NT2/D1 (cell line): ENCODE results near the gene B4GALNT4.
"Not testable (repeated sequence)": the region's sequence is repeated elsewhere in the genome, so short reads cannot be mapped to it uniquely, and the experiment has no call there.

Experiments
- DNase-seq: peaks from one replicate; pipeline ENCODE4 v3.0.0-alpha.2; 2011; ENCODE audit warnings: low read depth, low spot score
- H3K27me3 ChIP-seq: 2 replicates; pipeline ENCODE4 v1.6.0; 2011; ENCODE audit warnings: mild to moderate bottlenecking; ENCODE audit not compliant: insufficient read length, insufficient read depth
- H3K36me3 ChIP-seq: 2 replicates; pipeline ENCODE4 v1.6.1; 2011; ENCODE audit warnings: mild to moderate bottlenecking, low read length, mixed read lengths; ENCODE audit not compliant: insufficient read depth, insufficient read length
- H3K4me1 ChIP-seq: 2 replicates; pipeline ENCODE4 v1.5.1; 2011; ENCODE audit not compliant: insufficient read depth, insufficient read length
- H3K4me3 ChIP-seq: 2 replicates; pipeline ENCODE4 v1.5.1; 2011; ENCODE audit warnings: low read depth; ENCODE audit not compliant: insufficient read length
- H3K9ac ChIP-seq: 2 replicates; pipeline ENCODE4 v1.6.0; 2011; ENCODE audit warnings: low read depth; ENCODE audit not compliant: insufficient read length
- H3K9me3 ChIP-seq: 2 replicates; pipeline ENCODE4 v1.5.1; 2011; ENCODE audit warnings: mild to moderate bottlenecking, low read length; ENCODE audit not compliant: insufficient read depth
- SUZ12 ChIP-seq: IDR thresholded peaks from 2 replicates; pipeline ENCODE4 v1.6.1; 2011; ENCODE audit not compliant: insufficient read length, insufficient read depth; ENCODE audit errors: extremely low read depth
- YY1 ChIP-seq: IDR thresholded peaks from 2 replicates; pipeline ENCODE4 v1.6.1; 2011; ENCODE audit not compliant: insufficient read length, insufficient read depth
- ZNF274 ChIP-seq: IDR thresholded peaks from 2 replicates; pipeline ENCODE4 v1.6.1; 2011; ENCODE audit warnings: mild to moderate bottlenecking, low read depth, low read length

B4GALNT4 gene

GRCh38 chr11:331358-332060 lies 37.8 kb upstream of the B4GALNT4 start:
- no peak overlapping the region for H3K4me3 ChIP-seq

DNA sequence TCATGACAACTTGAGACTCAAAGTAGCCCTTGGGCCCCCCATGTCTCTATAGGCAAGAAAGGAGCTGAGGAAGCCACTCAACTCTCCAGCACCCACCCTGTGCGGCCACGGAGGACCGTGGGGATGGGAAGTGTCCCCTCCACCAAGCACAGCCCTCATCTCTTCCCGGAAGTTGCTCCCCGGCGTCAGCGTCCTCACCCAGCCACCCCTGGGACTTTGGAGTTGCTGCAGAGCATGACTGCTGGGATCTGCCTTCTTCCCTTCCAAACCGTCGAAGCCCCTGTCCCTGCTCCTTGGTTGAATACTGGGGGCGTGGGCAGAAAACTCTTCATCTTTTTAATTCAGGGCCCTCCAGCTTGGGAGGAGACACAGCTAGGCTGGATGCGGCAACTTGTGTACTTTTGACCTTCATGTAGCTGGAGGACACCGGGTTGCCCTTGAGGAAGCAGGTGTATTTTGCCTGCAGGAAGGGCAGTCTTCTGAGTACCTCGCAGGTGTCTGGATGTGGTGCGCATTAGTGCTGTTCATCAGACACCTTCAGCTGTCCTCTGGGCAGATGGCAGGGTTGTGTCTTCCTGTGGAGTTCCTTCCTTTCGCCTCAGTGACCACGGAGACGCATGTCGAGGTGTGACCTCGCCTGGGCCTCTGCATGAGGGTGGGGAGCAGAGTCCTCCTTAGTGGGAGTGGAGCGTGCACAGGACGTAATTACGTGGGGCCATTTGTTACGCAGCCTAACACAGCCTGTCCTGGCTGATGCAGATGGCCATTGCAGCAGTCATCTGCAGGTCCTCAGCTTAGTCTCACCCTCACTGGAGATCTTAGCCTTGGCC lies 36.4 kb upstream of the B4GALNT4 start:
- Histone ChIP-seq H3K9ac (no peak overlapping the region), H3K27me3 (no peaks in the 10 kb centered on the region), H3K9me3 (peaks cover 29% of the 10 kb centered on the region), H3K36me3 (no peaks in the 10 kb centered on the region), H3K4me3 (no peak overlapping the region), H3K4me1 (peaks cover 22% of the 10 kb centered on the region)
- no peak for DNase-seq
- TF ChIP-seq YY1 (no peak), ZNF274 (no peak), SUZ12 (no peak)

More at GRCh38 chr11:331358-332060, 37.8 kb upstream of the B4GALNT4 start:
- no peak for TF ChIP-seq SUZ12
- H3K9ac ChIP-seq: no peak overlapping the region
- H3K36me3 ChIP-seq: no peaks in the 10 kb centered on the region
- no peaks in the 10 kb centered on the region for H3K27me3 ChIP-seq
- no peak for DNase-seq
- peaks cover 23% of the 10 kb centered on the region for H3K4me1 ChIP-seq
- H3K9me3 ChIP-seq: peaks cover 29% of the 10 kb centered on the region

- H3K9me3 ChIP-seq: peaks cover 29% of the 10 kb centered on the region
- DNase-seq: peak; percentile 61
- H3K4me3 ChIP-seq, H3K36me3 ChIP-seq, H3K27me3 ChIP-seq: not testable (repeated sequence)
- peak overlapping the region; percentile 72 for H3K9ac ChIP-seq
- peaks cover 22% of the 10 kb centered on the region for H3K4me1 ChIP-seq
Observed at GRCh38 chr11:333616-334263, 35.6 kb upstream of the B4GALNT4 start.

- no peak for TF ChIP-seq YY1
- TF ChIP-seq SUZ12: no peak
- TF ChIP-seq ZNF274: no peak
- peak; percentile 78 for DNase-seq
- peak overlapping the region; percentile 26 for H3K4me3 ChIP-seq
- no peaks in the 10 kb centered on the region for H3K36me3 ChIP-seq
- H3K27me3 ChIP-seq: no peaks in the 10 kb centered on the region
- peak overlapping the region; percentile 72 for H3K9ac ChIP-seq
- peaks cover 29% of the 10 kb centered on the region for H3K9me3 ChIP-seq
- H3K4me1 ChIP-seq: peaks cover 22% of the 10 kb centered on the region
Observed at GRCh38 chr11:334264-334994, 34.9 kb upstream of the B4GALNT4 start.

DNA sequence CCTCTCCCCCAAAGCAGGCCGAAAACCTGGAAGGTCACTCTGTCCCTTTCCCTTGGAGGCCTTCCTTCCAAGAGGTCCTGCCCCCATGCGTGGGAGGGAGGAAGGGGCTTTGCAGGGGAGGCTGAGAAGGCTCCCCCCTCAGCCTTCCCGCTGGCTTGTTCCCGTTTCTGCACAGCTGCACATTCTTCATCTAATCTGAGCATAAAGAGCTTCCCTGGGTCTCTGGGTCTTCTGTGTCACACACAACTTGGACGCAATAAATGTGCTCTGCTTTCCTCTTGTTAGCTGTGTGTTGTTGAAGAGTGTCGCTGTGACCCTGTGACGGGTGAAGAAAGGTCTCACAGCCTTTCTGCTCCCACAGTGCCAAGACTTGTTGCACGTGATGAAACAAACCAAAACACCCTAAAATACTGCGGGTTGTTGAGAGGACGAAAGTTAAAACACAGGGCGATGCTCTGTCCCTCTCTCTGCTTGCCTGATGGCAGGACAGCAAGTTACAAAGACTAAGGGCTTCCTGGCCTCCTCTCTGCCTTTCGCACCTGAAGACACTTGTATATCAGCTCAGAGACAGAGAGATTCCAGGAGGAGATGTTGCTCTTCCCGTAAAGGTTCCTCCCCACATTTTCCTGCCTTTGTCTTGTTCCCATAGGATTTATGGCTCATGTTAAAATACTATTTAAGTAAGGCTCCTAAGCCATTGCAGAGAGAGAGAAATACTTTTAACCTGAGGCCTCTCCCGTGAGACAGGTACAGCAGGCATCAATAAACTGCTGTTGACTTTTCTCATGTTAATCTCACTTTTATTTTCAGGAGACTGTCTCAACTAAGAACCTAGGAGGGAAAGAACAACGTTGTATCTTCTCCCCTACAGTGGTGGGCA lies 33.3 kb upstream of the B4GALNT4 start:
- TF ChIP-seq YY1 (no peak), SUZ12 (no peak), ZNF274 (no peak)
- H3K27me3 ChIP-seq: no peaks in the 10 kb centered on the region
- peaks cover 24% of the 10 kb centered on the region for H3K9me3 ChIP-seq
- no peak overlapping the region for H3K4me3 ChIP-seq
- peaks cover 19% of the 10 kb centered on the region for H3K4me1 ChIP-seq
- H3K9ac ChIP-seq: peak overlapping the region; percentile 59
- DNase-seq: no peak
- no peaks in the 10 kb centered on the region for H3K36me3 ChIP-seq

GRCh38 chr11:336659-337198 lies 32.6 kb upstream of the B4GALNT4 start:
- no peak for TF ChIP-seq YY1
- TF ChIP-seq SUZ12: no peak
- no peak for TF ChIP-seq ZNF274
- peaks cover 22% of the 10 kb centered on the region for H3K4me1 ChIP-seq
- H3K9ac ChIP-seq: no peak overlapping the region
- peaks cover 24% of the 10 kb centered on the region for H3K9me3 ChIP-seq
- no peak for DNase-seq
- no peak overlapping the region for H3K4me3 ChIP-seq
- H3K36me3 ChIP-seq: no peaks in the 10 kb centered on the region
- H3K27me3 ChIP-seq: no peaks in the 10 kb centered on the region
